Colonic mucosa (tissue), 4 donors: ENCODE results near the gene COL16A1. TPM values are rescaled to one million over a fixed set of nuclear protein-coding genes. Genes with fewer than 3 reads are reported as not detected.

Source experiments
- DNase-seq: peaks from one replicate; pipeline ENCODE4 v3.0.0-alpha.2; 2020
- H3K27ac ChIP-seq: fragments of 200-600 bp; one replicate; pipeline ENCODE4 v1.8.0; 2021
- H3K27me3 ChIP-seq: fragments of 200-600 bp; one replicate; pipeline ENCODE4 v1.8.0; 2021
- H3K36me3 ChIP-seq: fragments of 200-600 bp; one replicate; pipeline ENCODE4 v1.8.0; 2021
- H3K4me1 ChIP-seq: fragments of 200-600 bp; one replicate; pipeline ENCODE4 v1.8.0; 2021; ENCODE audit warnings: mild to moderate bottlenecking
- H3K4me3 ChIP-seq: fragments of 200-600 bp; one replicate; pipeline ENCODE4 v1.8.0; 2021
- H3K9ac ChIP-seq, 2 donors: one replicate each; pipeline ENCODE4 v1.7.0; 2013; ENCODE audit warnings: control low read depth in 2 of 2, low read depth in 2 of 2, low read length in 2 of 2
- H3K9me3 ChIP-seq: fragments of 200-600 bp; one replicate; pipeline ENCODE4 v1.8.0; 2021
- intact Hi-C: fragments of 100-400 bp; cut with DNase I; formaldehyde crosslinking; loops from one replicate; pipeline ENCODE4 v1.14.1; 2022
- total RNA-seq, 2 donors: library from RNA; stranded (reverse); fragmentation: NEBNext Ultra II Directional in 1 of 2; extraction: Animal tissue kit (Norgen Biotek cat#: 25700) in 1 of 2; gene quantifications; one replicate each; pipeline ENCODE4 v1.2.1, GENCODE V29; 2021
- TF ChIP-seq, protein P1 (sequence below): fragments of 200-600 bp; IDR thresholded peaks from one replicate; pipeline ENCODE4 v1.8.0; 2022; ENCODE audit warnings: antibody characterized with exemption, mild to moderate bottlenecking
- donor health status: healthy.
- donor health status: DM: no; HTN: no; CAD: no.
- donor health status: DM: no; HTN: no; CAD: no.

COL16A1 gene
- total RNA-seq, 2 donors from 2014 or later: 9.0 to 15.4 TPM

DNA sequence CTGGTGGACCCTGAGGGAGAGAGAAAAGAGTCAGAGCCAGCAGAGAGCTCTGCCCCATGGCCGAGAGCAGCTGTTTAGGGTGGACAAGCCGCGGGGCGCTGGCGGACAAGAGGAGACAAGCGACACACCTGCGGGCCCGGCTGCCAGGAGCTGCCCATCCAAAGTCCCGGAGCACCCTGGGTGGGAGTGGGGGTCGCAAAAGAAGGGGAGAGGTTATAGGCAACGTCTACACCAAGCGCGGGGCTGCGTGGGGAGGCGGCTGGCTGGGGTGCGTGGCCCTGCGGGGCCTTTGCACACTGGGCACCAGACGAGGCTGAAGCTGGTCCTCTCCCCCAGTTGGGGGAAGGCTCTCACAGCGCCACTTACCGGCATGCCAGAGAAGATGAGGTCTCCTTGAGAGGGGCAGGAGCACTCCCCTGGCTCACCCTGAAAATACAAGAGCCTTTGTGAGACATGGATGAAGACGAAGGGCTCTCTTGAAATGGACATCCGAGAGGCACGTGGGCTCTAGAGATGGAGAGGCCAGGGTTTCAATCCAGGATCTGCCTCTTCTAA lies 24.1 kb downstream of the COL16A1 start:
- no peaks in the 10 kb centered on the region for H3K27me3 ChIP-seq
- no peaks in the 10 kb centered on the region for H3K36me3 ChIP-seq
- TF ChIP-seq, protein P1, sequence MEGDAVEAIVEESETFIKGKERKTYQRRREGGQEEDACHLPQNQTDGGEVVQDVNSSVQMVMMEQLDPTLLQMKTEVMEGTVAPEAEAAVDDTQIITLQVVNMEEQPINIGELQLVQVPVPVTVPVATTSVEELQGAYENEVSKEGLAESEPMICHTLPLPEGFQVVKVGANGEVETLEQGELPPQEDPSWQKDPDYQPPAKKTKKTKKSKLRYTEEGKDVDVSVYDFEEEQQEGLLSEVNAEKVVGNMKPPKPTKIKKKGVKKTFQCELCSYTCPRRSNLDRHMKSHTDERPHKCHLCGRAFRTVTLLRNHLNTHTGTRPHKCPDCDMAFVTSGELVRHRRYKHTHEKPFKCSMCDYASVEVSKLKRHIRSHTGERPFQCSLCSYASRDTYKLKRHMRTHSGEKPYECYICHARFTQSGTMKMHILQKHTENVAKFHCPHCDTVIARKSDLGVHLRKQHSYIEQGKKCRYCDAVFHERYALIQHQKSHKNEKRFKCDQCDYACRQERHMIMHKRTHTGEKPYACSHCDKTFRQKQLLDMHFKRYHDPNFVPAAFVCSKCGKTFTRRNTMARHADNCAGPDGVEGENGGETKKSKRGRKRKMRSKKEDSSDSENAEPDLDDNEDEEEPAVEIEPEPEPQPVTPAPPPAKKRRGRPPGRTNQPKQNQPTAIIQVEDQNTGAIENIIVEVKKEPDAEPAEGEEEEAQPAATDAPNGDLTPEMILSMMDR: no peak
- no peak for DNase-seq
- no peak overlapping the region for H3K9ac ChIP-seq
- no peak overlapping the region for H3K4me3 ChIP-seq
- no peaks in the 10 kb centered on the region for H3K4me1 ChIP-seq
- no peak overlapping the region for H3K27ac ChIP-seq
- intact Hi-C loops: no loop called here
- no peaks in the 10 kb centered on the region for H3K9me3 ChIP-seq

DNA sequence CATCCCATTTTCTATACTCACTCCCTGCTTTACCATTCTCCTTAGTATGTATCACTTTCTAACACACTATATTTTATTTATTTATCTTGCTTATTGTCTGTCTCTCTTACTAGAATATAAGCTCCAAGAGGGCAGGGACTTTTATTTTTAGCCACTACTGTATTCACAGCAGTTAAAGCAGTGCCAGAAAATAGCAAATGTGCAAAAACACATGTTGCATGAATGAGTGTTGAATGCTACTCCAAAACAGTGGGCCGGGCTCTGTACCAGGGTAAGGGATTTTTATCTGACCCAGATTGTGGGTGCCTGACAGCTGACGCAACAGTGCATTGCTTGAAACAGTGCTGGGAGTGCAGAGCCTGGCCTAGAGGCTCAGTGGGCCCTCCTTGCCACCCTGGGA lies 24.7 kb downstream of the COL16A1 start:
- Histone ChIP-seq H3K9me3 (no peaks in the 10 kb centered on the region), H3K36me3 (no peaks in the 10 kb centered on the region), H3K27ac (no peak overlapping the region), H3K4me3 (no peak overlapping the region), H3K9ac (no peak overlapping the region), H3K27me3 (no peaks in the 10 kb centered on the region), H3K4me1 (no peaks in the 10 kb centered on the region)
- intact Hi-C loops: no loop called here
- no peak for DNase-seq
- TF ChIP-seq, protein P1: no peak

DNA sequence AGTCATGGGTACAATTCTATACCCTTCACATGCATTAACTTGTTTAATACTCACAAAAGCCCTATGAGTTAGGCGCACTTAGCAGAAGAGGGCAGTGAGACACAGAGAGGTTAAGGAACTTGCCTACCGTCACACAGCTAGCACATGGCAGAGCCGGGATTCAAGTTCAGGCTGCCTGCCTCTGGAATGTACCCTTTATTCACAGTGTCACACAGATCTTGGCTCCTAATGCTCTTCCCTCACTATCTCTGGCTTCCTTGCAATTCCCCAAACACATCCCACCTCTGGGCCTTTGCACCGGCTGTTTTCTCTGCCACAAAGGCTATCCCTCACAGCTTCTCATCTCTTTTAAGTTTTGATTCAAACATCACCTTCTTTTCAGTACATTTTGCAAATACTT lies 25.1 kb downstream of the COL16A1 start:
- Histone ChIP-seq H3K9ac (no peak overlapping the region), H3K36me3 (no peaks in the 10 kb centered on the region), H3K27me3 (no peaks in the 10 kb centered on the region), H3K4me3 (no peak overlapping the region), H3K27ac (no peak overlapping the region), H3K4me1 (no peaks in the 10 kb centered on the region), H3K9me3 (no peaks in the 10 kb centered on the region)
- TF ChIP-seq, protein P1: no peak
- intact Hi-C loops: no loop called here
- no peak for DNase-seq

DNA sequence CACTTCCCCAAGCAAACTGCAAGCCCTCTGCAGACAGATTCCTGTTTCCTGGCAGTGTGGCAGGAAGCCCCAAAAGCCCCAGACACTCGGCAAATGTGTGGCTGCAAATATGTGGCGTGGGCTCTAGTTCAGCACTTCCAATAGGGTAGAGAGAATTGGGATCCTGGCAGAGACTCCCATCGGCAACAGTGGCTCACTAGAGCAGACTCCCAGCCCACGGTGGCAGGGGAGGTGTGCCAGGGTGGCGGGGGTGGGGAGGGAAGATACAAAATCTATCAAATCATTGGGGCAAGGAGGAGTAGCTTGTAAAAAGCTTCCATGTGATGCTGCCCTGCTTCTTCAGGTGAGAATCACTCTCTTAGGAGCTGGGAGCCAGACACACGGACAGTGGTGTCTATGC lies 25.9 kb downstream of the COL16A1 start:
- Histone ChIP-seq H3K9ac (no peak overlapping the region), H3K4me1 (no peaks in the 10 kb centered on the region), H3K27me3 (no peaks in the 10 kb centered on the region), H3K4me3 (no peak overlapping the region), H3K9me3 (no peaks in the 10 kb centered on the region), H3K36me3 (no peaks in the 10 kb centered on the region), H3K27ac (no peak overlapping the region)
- intact Hi-C loops: no loop called here
- no peak for DNase-seq
- TF ChIP-seq, protein P1: no peak

DNA sequence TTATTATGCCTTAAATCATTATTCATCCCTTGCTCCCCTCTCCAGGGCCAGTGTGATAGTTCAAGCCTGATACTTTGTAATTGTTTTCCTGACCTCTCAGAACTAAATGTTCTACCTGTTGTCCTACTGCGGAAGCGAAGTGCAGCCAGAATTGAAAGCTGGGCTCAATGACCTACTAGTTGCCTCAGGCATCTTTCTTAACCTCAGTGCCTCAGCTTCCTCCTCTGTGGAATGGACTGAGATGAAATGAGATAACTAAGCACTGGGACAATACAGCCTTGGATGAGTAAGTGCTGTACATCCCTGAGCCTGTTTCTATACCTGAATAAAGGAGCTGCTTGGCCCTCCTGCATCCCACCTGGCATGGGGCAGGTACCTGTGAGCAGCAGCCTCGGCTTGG lies 26.4 kb downstream of the COL16A1 start:
- TF ChIP-seq, protein P1: no peak
- H3K9me3 ChIP-seq: no peaks in the 10 kb centered on the region
- H3K36me3 ChIP-seq: no peaks in the 10 kb centered on the region
- no peak for DNase-seq
- no peaks in the 10 kb centered on the region for H3K27me3 ChIP-seq
- no peak overlapping the region for H3K27ac ChIP-seq
- H3K9ac ChIP-seq: no peak overlapping the region
- H3K4me3 ChIP-seq: no peak overlapping the region
- no peaks in the 10 kb centered on the region for H3K4me1 ChIP-seq
- intact Hi-C loops: no loop called here
